ENCODE measurements around the gene MAP4K2.

DNA sequence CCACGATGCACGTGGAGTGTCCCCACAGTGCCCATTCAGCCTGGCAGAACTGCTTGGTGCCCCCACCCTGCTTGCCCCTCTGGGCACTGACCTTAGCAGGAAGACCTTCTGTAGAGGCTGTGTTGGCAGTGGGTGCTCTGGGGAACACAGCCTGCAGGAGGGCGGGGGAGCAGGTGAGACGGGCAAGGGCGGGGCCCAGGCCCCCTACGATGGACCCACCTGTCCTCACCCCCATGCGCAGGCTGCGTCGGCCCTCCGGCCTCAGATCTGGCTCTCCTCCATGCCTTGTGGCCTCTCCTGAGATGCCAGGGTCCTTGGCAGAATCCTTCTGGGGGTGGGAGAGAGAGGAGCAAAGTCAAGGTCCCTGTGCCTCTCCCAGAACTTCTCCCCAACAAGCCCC is 30.5 kb upstream of the MAP4K2 start:
- TF ChIP-seq, protein P1, sequence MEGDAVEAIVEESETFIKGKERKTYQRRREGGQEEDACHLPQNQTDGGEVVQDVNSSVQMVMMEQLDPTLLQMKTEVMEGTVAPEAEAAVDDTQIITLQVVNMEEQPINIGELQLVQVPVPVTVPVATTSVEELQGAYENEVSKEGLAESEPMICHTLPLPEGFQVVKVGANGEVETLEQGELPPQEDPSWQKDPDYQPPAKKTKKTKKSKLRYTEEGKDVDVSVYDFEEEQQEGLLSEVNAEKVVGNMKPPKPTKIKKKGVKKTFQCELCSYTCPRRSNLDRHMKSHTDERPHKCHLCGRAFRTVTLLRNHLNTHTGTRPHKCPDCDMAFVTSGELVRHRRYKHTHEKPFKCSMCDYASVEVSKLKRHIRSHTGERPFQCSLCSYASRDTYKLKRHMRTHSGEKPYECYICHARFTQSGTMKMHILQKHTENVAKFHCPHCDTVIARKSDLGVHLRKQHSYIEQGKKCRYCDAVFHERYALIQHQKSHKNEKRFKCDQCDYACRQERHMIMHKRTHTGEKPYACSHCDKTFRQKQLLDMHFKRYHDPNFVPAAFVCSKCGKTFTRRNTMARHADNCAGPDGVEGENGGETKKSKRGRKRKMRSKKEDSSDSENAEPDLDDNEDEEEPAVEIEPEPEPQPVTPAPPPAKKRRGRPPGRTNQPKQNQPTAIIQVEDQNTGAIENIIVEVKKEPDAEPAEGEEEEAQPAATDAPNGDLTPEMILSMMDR (IDR thresholded peaks at IDR 0.05 in 4 of 5, conservative IDR thresholded peaks at IDR 0.05 in 1 of 5): no peak
- TF ChIP-seq POLR2A (IDR thresholded peaks at IDR 0.05): no peak
